Suprapubic skin (tissue), 3 donors: ENCODE data around the gene BTNL9.

ENCODE experiments used
- POLR2AphosphoS5 ChIP-seq, 3 donors: sonication (generic); formaldehyde crosslinking; IDR thresholded peaks; one replicate each; pipeline ENCODE4 v1.6.1; 2017; ENCODE audit warnings: antibody characterized with exemption in 3 of 3
- TF ChIP-seq, protein P1 (sequence below), 2 donors: fragments of 200-600 bp in 1 of 2; fragments of 450-650 bp in 1 of 2; sonication (generic) in 1 of 2; IDR thresholded peaks; one replicate each; pipeline ENCODE4 v1.5.1; 2016 to 2019; ENCODE audit warnings: antibody characterized with exemption in 2 of 2, mild to moderate bottlenecking in 1 of 2, moderate library complexity in 1 of 2

DNA sequence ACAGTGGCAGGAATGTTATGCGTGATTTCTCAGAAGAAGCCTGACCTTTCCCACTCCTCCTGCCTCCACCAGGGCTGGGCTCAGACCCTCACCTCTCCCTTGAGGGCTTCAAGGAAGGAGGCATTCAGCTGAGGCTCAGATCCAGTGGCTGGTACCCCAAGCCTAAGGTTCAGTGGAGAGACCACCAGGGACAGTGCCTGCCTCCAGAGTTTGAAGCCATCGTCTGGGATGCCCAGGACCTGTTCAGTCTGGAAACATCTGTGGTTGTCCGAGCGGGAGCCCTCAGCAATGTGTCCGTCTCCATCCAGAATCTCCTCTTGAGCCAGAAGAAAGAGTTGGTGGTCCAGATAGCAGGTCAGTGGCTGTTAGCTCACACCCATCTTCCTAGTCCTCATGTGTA is 9.9 kb downstream of the BTNL9 start:
- TF ChIP-seq, protein P1, sequence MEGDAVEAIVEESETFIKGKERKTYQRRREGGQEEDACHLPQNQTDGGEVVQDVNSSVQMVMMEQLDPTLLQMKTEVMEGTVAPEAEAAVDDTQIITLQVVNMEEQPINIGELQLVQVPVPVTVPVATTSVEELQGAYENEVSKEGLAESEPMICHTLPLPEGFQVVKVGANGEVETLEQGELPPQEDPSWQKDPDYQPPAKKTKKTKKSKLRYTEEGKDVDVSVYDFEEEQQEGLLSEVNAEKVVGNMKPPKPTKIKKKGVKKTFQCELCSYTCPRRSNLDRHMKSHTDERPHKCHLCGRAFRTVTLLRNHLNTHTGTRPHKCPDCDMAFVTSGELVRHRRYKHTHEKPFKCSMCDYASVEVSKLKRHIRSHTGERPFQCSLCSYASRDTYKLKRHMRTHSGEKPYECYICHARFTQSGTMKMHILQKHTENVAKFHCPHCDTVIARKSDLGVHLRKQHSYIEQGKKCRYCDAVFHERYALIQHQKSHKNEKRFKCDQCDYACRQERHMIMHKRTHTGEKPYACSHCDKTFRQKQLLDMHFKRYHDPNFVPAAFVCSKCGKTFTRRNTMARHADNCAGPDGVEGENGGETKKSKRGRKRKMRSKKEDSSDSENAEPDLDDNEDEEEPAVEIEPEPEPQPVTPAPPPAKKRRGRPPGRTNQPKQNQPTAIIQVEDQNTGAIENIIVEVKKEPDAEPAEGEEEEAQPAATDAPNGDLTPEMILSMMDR (IDR thresholded peaks at IDR 0.05) = no peak
- TF ChIP-seq POLR2AphosphoS5 (IDR thresholded peaks at IDR 0.05) = no peak
